Activated CD4-positive, alpha-beta T cell treated with anti-CD3 and anti-CD28 coated beads, Interleukin-2, amount 50 U/mL, for 48 hours (primary cell): ENCODE data around the gene PGBD5.

ENCODE experiments used
- DNase-seq, 2 experiments: peaks; one replicate each; pipeline ENCODE4 v3.0.0-alpha.2; 2020

Gene PGBD5

GRCh38 chr1:230277201-230278025 lies 148.7 kb downstream of the PGBD5 start:
- no peak for DNase-seq

- no peak for DNase-seq
These were observed 149.7 kb downstream of the PGBD5 start for GRCh38 chr1:230276401-230276800.

GRCh38 chr1:230274254-230274653 lies 151.9 kb downstream of the PGBD5 start:
- no peak for DNase-seq

- DNase-seq: no peak
These were observed 152.9 kb downstream of the PGBD5 start for GRCh38 chr1:230273141-230273710.

- no peak for DNase-seq
These were observed 153.6 kb downstream of the PGBD5 start for GRCh38 chr1:230272557-230272956.

GRCh38 chr1:230271300-230272035 lies 154.7 kb downstream of the PGBD5 start:
- DNase-seq: no peak

- peak; percentile 18 to 42 for DNase-seq
These were observed 155.4 kb downstream of the PGBD5 start for GRCh38 chr1:230270559-230271281.

GRCh38 chr1:230270185-230270558 lies 156.0 kb downstream of the PGBD5 start:
- DNase-seq: no peak

- DNase-seq: no peak
These were observed 157.6 kb downstream of the PGBD5 start for GRCh38 chr1:230268371-230269170.

- DNase-seq: no peak
These were observed 158.6 kb downstream of the PGBD5 start for GRCh38 chr1:230267338-230268065.

- DNase-seq: no peak
These were observed 159.7 kb downstream of the PGBD5 start for GRCh38 chr1:230266456-230266855.

- no peak for DNase-seq
These were observed 160.7 kb downstream of the PGBD5 start for GRCh38 chr1:230265200-230266115.
